WERI-Rb-1 (cell line): Measurements from ENCODE around the gene BMP8B.

Source experiments
- DNase-seq: peaks from one replicate; pipeline ENCODE4 v3.0.0-alpha.2; 2020
- H3K27ac ChIP-seq: fragments of 250-450 bp; sonication (Bioruptor Pico); 2 replicates; pipeline ENCODE4 v1.5.1; 2020; ENCODE audit warnings: mild to moderate bottlenecking, moderate library complexity
- H3K27me3 ChIP-seq: fragments of 250-450 bp; sonication (Bioruptor Pico); 2 replicates; pipeline ENCODE4 v1.5.1; 2021; ENCODE audit warnings: mild to moderate bottlenecking, low read depth, moderate library complexity; ENCODE audit not compliant: insufficient read depth, severe bottlenecking
- H3K36me3 ChIP-seq: fragments of 250-450 bp; sonication (Bioruptor Pico); 2 replicates; pipeline ENCODE4 v1.5.1; 2020; ENCODE audit warnings: mild to moderate bottlenecking, moderate library complexity
- H3K4me3 ChIP-seq: 2 replicates; pipeline ENCODE4 v1.5.1; 2011; ENCODE audit warnings: low read depth, mild to moderate bottlenecking, control low read depth, low read length
- H3K9me3 ChIP-seq: fragments of 250-450 bp; sonication (Bioruptor Pico); 2 replicates; pipeline ENCODE4 v1.5.1; 2021; ENCODE audit warnings: mild to moderate bottlenecking, moderate library complexity; ENCODE audit not compliant: severe bottlenecking
- TF ChIP-seq, protein P1 (sequence below): IDR thresholded peaks from 2 replicates; pipeline ENCODE4 v1.5.1; 2011; ENCODE audit warnings: low read depth, mild to moderate bottlenecking, control low read depth, inconsistent platforms, low read length

The BMP8B gene

GRCh38 chr1:39737546-39738169, 51.0 kb downstream of the BMP8B start:
- H3K9me3 ChIP-seq, result peaks cover 7% of the 10 kb centered on the region
- DNase-seq, result no peak
- H3K27me3 ChIP-seq, result no peaks in the 10 kb centered on the region
- H3K4me3 ChIP-seq, result no peak overlapping the region
- H3K27ac ChIP-seq, result no peak overlapping the region
- peaks cover 15% of the 10 kb centered on the region for H3K36me3 ChIP-seq
- TF ChIP-seq, protein P1, sequence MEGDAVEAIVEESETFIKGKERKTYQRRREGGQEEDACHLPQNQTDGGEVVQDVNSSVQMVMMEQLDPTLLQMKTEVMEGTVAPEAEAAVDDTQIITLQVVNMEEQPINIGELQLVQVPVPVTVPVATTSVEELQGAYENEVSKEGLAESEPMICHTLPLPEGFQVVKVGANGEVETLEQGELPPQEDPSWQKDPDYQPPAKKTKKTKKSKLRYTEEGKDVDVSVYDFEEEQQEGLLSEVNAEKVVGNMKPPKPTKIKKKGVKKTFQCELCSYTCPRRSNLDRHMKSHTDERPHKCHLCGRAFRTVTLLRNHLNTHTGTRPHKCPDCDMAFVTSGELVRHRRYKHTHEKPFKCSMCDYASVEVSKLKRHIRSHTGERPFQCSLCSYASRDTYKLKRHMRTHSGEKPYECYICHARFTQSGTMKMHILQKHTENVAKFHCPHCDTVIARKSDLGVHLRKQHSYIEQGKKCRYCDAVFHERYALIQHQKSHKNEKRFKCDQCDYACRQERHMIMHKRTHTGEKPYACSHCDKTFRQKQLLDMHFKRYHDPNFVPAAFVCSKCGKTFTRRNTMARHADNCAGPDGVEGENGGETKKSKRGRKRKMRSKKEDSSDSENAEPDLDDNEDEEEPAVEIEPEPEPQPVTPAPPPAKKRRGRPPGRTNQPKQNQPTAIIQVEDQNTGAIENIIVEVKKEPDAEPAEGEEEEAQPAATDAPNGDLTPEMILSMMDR, result no peak

DNA sequence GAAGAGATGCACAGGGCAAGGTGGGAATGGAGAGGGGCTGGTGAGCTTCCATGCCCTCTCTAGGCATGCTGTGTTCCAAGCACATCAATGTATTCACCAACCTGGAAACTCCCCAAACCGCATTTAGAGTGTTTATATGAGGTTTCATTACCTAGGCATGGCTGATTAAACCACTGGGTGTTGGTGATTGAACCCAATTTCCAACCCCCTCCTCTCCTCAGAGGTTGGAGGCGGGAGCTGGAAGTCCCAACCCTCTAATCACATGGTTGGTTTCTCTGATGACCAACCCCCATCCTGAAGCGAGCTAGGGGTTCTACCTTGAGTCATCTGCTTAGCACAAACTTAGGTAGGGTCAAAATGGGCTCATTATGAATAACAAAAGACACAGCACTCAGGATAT, 52.9 kb downstream of the BMP8B start:
- Histone ChIP-seq H3K27ac (no peak overlapping the region), H3K36me3 (peaks cover 3% of the 10 kb centered on the region), H3K27me3 (no peaks in the 10 kb centered on the region), H3K4me3 (no peak overlapping the region), H3K9me3 (peaks cover 7% of the 10 kb centered on the region)
- TF ChIP-seq, protein P1, result no peak
- no peak for DNase-seq

DNA sequence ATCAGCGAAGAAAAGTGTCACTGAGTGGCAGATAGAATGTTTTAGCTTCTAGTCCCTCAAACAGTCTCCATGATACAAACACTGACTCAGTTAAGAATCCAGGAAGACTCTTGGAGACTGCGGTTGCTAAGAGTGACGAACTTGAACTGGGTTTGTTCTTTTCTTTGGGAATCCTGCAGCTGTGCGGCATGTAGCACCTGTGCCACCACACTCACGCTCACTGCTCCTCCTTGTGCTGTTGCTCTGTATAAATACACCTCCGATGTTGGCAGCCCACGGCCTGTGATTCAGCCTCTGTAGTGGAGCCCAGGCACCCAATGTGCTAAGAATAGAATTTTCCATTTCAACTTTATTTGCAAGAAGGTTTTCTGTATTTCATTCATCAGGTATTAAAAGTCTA, 55.5 kb downstream of the BMP8B start:
- DNase-seq, result no peak
- H3K27me3 ChIP-seq, result no peaks in the 10 kb centered on the region
- no peaks in the 10 kb centered on the region for H3K36me3 ChIP-seq
- peaks cover 3% of the 10 kb centered on the region for H3K9me3 ChIP-seq
- TF ChIP-seq, protein P1, result no peak
- H3K27ac ChIP-seq, result no peak overlapping the region
- no peak overlapping the region for H3K4me3 ChIP-seq

DNA sequence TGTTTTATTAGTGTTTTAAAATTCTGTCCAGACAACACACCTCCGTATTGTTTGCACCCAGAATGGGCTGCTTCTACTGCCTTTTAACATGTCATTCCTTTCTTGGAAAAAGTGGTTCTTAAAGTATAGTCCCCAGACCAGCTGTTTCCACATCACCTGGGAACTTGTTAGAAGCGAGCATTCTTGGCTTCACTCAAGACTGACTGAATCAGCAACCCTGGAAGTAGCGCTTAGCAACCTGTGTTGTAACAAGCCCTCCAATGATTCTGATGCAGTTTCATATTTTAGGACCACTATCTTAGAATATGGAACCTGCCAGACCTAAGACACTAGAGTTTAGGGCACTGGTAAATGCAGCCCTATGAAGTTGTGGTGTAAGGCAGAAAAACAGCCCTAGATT, 55.9 kb downstream of the BMP8B start:
- TF ChIP-seq, protein P1, result no peak
- Histone ChIP-seq H3K27me3 (no peaks in the 10 kb centered on the region), H3K27ac (no peak overlapping the region), H3K4me3 (no peak overlapping the region), H3K9me3 (no peaks in the 10 kb centered on the region), H3K36me3 (no peaks in the 10 kb centered on the region)
- DNase-seq, result no peak

- Histone ChIP-seq H3K27ac (no peak overlapping the region), H3K27me3 (no peaks in the 10 kb centered on the region)
- TF ChIP-seq, protein P1, result no peak
Measured at GRCh38 chr1:39729842-39730241, 58.8 kb downstream of the BMP8B start.

GRCh38 chr1:39729030-39729429, 59.6 kb downstream of the BMP8B start:
- no peak for DNase-seq

More at GRCh38 chr1:39729842-39730241, 58.8 kb downstream of the BMP8B start:
- Histone ChIP-seq H3K36me3 (no peaks in the 10 kb centered on the region), H3K9me3 (no peaks in the 10 kb centered on the region), H3K4me3 (no peak overlapping the region)
- no peak for DNase-seq

More at GRCh38 chr1:39729030-39729429, 59.6 kb downstream of the BMP8B start:
- no peak overlapping the region for H3K27ac ChIP-seq
- H3K36me3 ChIP-seq, result no peaks in the 10 kb centered on the region
- H3K9me3 ChIP-seq, result no peaks in the 10 kb centered on the region
- TF ChIP-seq, protein P1, result no peak
- no peak overlapping the region for H3K4me3 ChIP-seq
- no peaks in the 10 kb centered on the region for H3K27me3 ChIP-seq
